G401.6 (cell line): ENCODE results near the gene GUCY2C.

ENCODE experiments used
- FAIRE-seq: peaks from 2 replicates; lab custom pipeline; 2012; peaks lifted over from hg19 to GRCh38; lab: Jason Lieb, UNC

The GUCY2C gene

DNA sequence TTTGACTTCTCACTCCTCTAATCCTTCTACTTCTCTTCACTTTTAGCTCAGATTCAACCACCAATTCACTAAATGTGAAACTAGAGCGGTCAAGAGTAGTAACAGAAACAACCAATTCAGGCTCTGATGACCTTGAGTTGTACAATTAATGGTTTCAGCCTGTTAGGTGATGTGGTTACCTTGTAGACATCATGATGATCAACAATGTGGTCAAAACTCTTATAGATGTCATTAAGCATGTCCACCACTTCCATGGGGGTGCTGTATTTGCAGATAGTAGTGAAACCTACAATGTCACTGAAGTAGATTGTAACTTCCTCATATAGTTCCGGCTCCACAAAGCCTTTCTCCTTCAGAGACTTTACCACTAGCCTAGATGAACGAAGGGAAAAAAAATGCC is 74.6 kb downstream of the GUCY2C start:
- FAIRE-seq, result no peak

GRCh38 chr12:14619741-14620501 is 76.5 kb downstream of the GUCY2C start:
- FAIRE-seq, result no peak

DNA sequence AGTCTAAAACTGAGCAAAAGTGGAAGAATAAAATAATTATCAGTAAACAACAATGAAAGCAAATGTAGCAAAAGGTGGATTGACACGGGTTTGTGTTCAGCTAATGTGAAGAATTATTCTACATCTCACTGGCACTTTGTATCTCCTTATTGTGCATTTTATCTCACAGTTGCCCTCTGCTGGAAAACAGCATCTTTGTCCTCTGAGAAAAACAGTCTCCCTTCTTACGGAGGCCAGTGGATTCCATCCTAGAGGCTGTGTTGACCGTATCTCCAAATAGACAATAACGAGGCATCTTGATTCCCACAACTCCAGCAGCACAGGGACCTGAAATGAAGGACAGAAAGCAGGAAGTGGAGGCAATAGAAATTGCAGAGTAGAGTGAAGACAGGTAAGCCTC is 77.4 kb downstream of the GUCY2C start:
- FAIRE-seq, result no peak

- FAIRE-seq, result no peak
Measured at GRCh38 chr12:14614704-14615121, 81.7 kb downstream of the GUCY2C start.

DNA sequence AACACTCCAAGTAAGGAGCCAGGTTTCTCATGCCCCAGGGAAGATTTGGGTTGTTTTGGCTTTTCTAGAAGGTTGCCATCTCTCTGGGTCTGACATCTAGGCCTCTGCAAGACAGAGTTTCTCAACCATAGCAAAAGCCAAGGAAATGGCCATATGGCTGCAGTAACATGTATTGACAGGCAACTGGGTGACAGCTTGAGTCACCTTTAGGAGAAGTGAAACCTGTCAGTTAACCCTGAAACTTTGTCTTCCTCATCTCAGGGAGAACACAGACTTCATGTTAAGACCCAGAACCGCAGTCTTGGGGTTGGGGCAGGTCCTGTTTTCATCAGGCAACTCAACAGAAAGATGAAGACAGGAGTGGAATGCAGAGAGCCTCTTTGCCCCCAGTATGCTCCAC is 82.7 kb downstream of the GUCY2C start:
- FAIRE-seq, result no peak

DNA sequence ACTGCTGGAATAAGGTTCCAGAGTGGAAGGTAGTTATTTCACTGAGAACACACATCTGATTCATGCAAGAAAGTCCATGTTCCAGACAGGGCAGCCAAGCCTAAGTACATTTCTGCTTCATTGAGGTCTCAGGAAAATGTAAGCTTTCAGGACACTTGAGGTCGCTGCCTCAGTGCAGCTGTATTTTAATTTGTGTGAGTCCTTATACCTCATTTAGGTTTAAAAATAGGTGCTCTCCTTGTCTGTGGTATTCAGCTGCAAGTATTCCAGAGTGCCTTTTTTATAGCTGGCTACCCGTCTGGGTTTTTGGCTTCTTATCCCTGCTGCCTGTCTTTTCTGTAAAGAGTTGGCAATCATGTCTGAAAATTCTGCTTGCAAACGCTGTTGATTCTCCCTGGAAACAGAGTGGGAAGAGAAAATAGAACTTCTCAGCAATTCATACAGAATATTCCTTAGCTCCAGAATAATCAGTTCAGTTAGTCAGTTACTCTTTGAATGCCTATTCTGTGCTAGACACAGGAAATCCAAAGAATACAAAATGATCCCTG is 83.4 kb downstream of the GUCY2C start:
- no peak for FAIRE-seq

GRCh38 chr12:14612250-14612649 is 84.1 kb downstream of the GUCY2C start:
- no peak for FAIRE-seq

DNA sequence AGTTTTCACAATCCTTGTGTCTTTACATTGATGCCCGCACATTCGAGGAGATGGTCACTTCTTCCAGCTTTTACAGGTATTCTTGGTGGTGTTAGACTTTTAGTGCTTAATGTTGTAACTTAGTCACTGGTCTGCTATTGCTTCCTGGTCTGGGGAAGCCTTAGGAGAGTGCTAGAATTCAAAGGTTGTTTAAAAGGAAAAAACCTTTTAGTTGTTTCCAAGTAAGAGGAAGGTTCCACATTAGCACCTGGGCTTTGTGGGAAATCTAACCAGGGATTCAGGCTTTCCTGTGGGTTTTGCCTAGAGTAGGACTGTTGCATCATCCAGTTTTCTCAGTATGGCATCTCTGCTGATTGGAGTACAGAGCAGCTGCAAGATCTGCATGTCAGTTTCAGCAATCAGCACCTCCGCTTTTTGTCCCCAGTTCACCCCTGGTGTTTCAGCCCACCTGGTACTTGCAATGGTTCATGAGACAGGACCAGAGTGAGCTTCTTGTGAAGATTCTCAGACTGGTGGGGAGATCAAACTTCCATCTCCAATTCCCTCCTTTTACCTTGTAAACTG is 84.7 kb downstream of the GUCY2C start:
- no peak for FAIRE-seq

- no peak for FAIRE-seq
Measured at GRCh38 chr12:14607568-14607967, 88.8 kb downstream of the GUCY2C start.

GRCh38 chr12:14605401-14605989 is 90.9 kb downstream of the GUCY2C start:
- FAIRE-seq, result no peak

GRCh38 chr12:14601692-14602478 is 94.5 kb downstream of the GUCY2C start:
- FAIRE-seq, result no peak

DNA sequence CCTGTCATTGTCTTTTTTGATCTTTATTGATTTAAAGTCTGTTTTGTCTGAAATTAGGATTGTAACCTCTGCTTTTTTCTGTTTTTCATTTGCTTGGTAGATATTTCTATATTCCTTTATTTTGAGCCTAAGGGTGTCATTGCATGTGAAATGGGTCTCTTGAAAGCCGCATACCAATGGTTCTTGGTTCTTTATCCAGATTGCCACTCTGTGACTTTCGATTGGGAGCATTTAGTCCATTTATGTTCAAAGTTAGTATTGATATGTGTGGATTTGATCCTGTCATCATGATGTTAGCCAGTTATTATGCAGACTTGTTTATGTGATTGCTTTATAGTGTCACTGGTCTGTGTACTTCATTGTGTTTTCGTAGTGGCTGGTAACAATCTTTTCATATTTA is 98.9 kb downstream of the GUCY2C start:
- no peak for FAIRE-seq

- FAIRE-seq, result no peak
Measured at GRCh38 chr12:14591719-14592118, 104.7 kb downstream of the GUCY2C start.

- FAIRE-seq, result no peak
Measured at GRCh38 chr12:14589169-14590004, 107.0 kb downstream of the GUCY2C start.

- no peak for FAIRE-seq
Measured at GRCh38 chr12:14588571-14588970, 107.8 kb downstream of the GUCY2C start.

- FAIRE-seq, result no peak
Measured at GRCh38 chr12:14578646-14579045, 117.8 kb downstream of the GUCY2C start.

GRCh38 chr12:14577344-14577743 is 119.1 kb downstream of the GUCY2C start:
- no peak for FAIRE-seq

- FAIRE-seq, result no peak
Measured at GRCh38 chr12:14576896-14577295, 119.5 kb downstream of the GUCY2C start.

- no peak for FAIRE-seq
Measured at GRCh38 chr12:14575585-14575984, 120.8 kb downstream of the GUCY2C start.

DNA sequence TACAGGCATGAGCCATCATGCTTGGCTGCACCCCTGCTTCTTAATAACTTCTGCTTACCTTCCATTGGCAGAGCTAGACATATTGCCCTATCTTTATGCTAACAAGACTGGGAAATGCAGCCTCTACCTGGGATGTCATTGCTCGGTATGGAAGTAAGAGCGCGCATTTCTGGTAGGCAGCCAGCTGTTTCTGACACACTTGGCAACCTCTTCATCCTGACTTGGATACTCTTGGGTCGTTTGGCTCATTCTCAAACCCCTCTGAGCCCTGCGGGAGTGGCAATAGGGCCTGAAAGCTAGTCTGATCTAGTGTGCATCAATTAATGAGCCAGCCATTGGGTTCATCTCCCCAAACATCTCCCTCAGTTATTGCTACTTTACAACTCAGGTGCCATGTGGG is 123.3 kb downstream of the GUCY2C start:
- FAIRE-seq, result no peak

DNA sequence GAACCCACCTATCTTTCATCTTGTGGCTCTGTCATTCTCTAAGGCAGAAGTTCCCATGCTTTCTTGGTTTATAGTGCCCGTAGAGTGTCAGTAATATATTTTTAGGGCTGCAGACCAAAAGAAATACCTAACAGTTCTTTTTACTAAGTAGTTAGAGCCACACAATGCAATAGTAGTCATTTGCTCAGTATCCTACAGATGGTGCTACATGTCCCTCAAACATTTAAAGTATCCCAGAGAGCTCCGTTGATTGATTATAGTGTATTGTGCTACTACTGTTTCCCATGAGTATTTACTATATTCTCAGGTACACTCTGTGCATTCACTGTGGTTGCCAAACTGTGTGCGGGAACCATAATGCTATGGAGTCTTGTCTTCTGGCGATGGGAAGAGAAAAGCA is 124.0 kb downstream of the GUCY2C start:
- FAIRE-seq, result no peak

DNA sequence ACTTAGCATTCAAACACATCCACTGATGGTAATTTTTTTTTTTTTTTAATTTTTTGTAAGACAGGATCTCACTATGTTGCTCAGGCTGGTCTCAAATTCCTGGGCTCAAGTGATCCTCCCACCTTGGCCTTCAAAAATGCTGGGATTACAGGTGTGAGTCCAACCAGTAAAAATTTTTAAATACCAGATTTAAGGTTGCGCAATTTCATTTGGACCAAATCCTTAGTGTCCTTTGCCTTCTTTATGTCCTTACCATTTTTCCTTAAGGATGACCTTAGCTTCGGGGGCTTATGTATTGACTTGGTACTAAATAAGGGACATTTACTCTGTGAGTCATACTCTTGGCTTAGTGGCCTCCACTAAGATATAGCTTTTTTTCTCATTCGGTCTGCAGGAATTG is 124.6 kb downstream of the GUCY2C start:
- no peak for FAIRE-seq
